NCI-H446 treated with DMSO at 0.1 percent for 48 hours (cell line): ENCODE results near the gene HSD17B7.
A peak's percentile ranks its signal among the peaks of the same experiment; 100 is the strongest.
"Not testable (repeated sequence)": the region's sequence is repeated elsewhere in the genome, so short reads cannot be mapped to it uniquely, and the experiment has no call there.

Experiments
- DNase-seq: peaks from one replicate; lab custom pipeline; 2025; lab: John Stamatoyannopoulos, UW

Gene HSD17B7

DNA sequence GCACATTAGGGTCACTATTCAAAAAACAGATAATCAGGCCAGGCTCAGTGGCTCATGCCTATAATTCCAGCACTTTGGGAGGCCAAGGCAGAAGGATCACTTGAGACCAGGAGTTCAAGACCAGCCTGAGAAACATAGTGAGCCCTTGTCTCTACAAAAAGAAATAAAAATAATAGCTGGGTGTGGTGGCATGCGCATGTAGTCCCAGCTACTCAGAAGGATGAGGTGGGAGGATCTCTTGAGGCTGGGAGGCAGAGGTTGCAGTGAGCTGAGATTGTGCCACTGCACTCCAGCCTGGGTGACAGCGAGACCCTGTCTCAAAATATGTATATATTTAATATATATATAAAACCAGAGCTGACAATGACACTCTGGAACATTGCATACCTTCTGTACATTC, 21.9 kb downstream of the HSD17B7 start:
- not testable (repeated sequence) for DNase-seq

DNA sequence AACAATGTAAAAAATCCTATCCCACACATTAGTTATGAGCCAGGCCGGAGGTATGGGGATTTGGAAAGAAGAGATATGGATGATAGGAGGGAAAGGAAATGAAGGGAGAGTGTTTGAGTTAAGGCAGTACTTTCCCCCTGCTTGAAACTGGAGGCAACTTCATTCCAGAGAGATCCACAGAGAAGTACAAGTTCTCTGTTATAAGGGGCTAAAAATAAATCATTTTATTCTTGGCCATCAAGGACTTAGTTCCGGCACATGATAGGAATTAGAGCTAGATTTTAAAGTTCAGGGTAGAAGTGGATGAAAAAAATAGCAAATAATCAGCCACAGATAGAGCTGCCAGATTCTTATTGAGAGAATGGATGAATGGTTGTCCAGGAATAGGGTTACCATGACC, 27.6 kb downstream of the HSD17B7 start:
- DNase-seq: not testable (repeated sequence)

DNA sequence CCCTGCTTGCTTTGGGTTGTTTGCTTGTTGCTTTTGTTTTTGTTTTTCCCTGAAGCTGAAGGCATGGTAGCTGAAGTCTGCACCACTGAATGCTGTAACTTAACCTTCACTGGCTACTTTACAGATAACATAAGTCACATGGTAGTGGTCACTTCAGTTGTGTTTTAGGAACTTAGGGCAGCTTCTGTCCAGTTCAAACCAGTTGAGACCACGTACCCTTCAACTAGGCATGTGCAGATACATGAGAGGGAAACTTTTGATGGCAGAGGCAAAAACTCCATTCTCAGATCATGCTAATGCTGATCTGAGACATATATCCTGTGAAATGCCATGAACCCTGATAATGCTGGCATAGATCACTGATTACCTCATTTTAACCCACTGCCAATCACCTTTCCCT, 28.2 kb downstream of the HSD17B7 start:
- not testable (repeated sequence) for DNase-seq

DNA sequence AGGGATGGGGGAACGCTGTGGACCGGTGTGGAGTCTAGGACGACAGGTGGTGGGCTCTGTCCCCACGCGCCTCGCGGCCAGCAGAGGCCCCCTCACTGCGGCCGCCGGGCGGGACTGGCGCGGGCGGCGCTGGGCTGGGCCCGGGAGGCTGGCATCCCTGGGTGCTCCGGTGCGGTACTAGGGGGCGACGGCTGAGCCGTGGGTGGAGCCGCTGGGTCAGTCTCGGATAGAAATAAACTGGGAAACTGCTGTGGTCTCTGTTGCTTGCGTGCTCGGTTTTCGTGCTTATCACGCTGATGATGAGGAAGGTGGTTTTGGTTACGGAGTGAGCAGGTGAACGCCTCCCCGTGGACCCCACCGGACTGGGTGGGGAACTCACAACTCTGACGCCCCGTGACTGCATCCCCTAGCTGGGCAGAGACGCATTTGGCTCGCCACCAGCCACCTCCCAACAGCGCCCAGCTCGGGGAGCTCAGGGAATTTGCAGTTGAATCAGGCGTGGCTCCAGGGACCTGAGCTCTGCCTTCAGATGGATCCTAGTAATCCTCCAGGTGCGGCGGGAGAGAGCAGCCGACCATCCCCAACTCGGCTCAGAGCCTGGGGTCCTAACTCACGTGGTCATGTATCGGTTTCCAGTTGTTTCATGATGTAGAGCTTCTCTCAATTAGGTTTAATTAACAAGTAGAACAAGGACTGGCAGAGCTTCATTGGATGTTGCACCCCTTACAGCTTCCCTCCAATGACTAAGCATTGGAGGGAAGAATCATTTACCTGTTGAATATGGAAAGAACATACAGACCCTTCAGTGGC, 32.1 kb downstream of the HSD17B7 start:
- DNase-seq: no peak

DNA sequence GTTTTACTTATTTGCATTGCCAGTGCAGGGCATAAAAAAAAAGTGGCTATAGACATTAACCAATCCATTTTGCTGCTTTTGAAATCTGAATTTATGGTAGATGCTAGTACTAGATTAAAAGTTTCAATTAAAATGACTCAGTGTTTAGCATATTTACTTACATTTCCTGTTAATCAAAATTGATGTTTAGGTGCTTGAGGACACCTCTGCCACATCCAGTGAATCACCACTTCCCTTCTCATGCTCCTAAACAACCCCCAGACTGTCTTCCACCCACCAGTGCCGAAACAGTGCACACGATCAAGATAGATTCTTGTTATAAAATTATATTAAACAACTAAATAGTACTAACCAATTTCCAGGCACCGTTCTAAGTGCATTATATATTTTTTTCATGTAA, 32.7 kb downstream of the HSD17B7 start:
- no peak for DNase-seq

DNA sequence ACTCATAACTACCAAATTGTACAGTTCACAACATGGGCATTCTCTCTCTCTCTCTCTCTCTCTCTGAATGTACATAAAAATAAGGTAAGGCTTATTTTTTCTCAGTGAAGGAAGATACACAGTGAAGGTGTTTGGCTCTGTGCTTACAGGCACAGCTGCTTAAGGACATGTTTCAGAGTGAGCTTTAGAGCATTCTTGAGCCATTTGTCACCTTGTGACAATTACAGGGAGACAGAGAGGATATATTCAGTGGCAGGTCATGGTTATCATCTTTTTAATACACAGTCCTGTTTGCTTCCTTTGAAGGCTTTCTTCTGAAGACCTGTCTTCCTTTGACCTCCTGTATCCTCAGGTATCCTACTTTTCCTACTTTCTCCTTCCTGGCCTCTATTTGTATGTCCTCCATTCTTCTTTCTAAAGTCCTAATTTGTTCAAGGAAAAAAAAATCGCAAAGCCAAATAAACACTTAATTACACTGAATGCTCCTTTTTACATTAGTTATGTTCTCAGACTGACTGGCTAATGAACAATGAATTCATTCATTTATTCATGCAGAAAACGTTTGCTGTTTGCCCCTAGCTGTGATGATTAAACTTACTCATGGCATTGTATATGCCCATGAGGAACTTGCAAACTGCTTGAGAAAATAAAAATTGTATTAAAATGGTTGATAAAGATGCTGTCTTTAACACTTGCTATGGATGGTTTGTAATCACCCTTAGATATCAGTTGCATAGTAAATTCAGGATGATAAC, 33.4 kb downstream of the HSD17B7 start:
- DNase-seq: no peak

DNA sequence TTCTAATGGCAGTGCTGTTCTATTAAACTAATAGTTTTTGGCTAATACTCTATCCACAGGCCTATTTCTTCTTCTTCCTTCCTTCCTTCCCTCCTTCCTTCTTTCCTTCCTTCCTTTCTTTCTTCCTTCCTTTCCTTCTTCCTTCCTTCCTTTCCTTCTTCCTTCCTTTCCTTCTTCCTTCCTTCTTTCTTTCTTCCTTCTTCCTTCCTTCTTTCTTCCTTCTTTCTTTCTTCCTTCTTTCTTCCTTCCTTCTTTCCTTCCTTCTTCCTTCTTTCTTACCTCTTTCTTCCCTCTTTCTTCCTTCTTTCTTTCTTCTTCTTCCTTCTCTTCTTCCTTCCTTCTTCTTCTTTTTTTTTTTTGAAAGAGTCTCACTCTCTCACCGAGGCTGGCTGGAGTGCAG, 38.8 kb downstream of the HSD17B7 start:
- no peak for DNase-seq

DNA sequence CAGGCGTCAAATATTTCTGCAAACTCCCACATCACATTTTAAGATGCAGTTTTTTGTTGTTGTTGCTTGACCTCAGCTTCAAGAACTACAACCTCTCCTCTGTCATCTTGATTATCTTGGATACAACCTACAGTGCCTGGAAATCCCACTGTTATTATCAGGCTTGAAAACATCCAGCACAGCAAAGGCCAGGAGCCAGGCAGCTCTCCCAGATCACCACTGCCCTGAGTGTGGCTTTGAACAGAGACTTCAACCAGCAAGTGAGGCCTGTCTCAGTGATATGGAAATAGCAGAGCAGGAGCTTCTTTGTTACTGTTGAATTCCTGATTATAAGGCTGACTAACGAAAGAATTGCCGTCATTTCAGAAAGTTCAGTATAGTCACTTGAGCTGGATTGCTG, 42.0 kb downstream of the HSD17B7 start:
- DNase-seq: no peak

DNA sequence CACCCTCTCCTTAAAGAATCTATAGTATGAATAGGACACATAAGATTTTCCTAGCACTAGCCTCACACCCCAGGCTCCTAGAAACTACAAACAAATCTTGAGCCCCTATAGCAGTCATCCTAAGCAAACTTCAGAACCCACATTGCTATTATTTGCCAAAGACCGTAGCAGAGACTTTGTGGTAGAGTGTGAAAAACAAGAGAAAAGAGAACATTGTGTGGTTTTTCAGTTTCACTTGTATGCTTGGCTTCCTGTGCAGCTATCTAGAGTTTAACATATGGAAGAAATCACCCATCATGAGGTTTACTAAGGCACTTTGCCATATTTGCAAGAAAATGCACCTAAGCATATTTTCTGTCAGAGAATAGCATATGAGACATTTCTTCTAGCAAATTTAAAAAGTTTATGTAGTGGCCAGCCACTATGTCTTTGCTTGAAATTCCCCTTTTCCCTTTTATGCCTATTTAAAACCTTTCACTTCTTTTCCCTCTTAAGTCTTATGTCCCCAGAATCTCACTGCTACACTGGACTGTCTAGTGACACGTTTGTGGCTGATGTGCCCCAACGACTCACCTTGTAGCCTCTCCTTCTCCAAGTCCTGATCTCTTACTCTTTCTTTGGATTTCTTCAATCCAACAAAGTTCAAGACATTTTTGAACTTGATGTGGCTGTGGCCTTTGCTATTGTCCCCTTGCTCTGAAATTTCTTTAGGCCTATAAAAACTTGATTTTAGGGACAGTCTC, 44.8 kb downstream of the HSD17B7 start:
- DNase-seq: no peak

DNA sequence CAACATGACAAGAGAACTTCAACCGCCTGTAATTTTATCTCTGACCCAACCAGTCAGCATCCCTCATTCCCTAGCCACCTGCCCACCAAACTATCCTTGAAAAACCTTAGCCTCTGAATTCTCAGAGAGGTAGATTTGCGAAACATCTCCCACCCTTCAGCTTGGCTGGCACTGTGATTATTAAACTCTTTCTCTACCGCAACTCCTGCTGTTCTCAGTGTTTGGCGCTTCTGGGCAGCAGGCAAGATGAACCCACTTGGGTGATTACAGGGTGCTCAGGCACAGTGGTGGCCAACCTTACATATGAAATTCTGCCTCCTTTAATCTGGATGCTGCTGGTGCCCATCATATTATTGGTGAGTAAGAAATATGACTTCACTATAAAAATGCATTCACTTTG, 48.4 kb downstream of the HSD17B7 start:
- no peak for DNase-seq

DNA sequence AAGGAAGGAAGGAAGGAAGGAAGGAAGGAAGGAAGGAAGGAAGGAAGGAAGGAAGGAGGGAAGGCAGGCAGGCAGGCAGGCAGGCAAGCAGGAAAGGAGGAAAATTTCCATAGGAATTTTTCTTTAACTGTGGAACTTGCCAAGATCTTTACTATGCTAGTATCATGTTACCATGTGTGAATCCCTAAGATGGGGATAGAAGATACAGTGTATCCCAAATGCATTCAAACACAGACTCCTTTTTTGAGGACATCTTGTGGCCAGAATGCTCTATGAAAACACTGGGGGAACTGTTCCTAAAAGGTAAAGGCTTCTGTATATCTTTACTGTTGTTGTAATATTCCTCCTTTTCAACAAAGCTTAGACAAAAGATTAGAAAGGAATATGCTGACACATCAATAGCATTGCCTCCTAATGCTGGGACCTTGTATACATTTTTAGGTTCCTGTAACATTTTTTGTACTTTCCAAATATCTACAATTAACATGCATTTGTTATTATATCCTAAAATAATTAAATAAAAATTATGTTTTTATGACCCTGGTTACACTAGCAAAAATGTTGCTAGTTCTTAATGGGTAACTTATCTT, 49.8 kb downstream of the HSD17B7 start:
- no peak for DNase-seq

DNA sequence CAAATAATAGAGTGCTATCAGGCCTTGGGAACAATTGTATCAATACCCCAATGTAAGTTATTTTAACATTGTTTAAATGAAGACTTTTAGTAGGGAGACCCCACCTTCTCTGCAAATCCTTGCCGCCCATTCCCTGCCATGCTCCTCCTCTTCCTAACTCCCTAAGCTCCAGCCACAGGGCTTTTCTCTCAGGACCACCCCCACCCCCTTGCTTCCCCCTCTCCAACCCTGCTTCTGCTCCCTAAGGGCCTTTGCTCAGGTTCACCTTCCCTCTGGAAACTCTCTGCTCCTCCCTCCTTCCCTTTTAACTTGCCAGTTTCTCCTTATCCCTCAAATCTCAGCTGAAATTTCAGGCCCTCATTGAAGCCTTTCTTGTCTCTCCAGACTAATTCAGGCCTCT, 53.7 kb downstream of the HSD17B7 start:
- DNase-seq: no peak

DNA sequence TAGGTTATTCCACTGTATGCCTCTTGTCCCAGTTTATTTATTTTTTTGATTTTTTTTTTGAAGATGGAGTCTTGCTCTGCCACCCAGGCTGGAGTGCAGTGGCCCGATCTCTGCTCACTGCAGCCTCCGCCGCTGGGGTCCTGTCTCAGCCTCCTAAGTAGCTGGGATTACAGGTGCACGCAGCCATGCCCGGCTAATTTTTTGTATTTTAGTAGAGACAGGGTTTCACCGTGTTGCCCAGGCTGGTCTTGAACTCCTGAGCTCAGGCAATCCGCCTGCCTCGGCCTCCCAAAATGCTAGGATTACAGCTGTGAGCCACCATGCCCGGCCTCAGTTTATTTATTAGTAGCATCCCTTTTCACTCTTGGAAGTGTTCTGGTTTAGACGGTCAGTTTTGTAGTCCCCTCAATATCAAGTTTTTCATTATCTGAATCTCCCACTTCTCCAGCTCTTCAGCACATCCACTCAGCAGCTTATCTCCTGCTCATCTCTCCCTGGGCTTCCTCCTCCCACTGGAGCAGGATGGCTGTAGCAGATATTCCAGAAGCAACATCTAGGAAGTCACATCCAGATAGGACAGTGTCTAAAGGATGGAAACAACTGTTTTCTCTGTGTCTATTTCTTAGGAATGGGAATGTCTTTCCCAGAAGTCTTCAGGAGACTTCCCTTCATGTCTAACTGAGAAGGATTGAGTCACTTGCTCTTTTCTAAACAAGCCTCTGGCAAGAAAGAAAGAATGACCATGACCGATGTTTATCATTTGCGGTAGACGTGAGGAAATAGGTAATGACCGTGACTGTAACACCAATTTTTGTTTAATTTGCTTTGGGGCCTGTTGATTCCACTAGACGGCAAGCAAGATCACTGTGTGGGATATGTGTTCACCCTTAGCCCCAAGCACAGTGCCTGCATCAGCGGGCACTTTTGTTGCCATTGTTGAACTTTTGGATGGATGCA, 56.0 kb downstream of the HSD17B7 start:
- DNase-seq: no peak

DNA sequence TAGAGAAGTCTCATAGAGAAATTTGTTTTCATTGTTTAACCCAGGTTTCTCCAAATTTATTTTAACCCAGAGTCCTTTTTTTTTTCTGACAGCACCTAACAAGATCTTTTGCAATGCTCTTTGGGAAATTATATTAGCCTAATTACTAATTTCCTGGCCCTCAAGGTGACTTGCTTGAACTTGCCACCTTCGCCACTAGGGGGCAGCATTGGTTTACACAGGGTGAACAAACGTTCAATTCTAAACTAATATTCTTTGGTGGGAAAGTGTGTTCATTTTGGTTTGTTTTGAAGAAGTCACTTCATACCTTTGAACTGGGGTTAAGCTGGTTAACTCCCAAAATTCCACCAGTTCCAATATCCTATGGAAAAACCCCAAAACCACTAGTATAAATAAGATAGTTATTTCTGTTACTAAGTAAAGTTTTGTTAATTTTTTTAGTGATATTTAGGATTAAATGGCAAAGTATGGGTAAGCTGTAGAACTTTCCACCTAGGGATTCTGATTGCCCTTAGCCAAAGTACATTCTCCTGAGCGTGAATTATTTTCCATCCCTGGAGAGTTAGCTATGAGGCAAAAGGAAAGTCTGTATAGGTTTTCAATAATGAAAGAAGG, 57.4 kb downstream of the HSD17B7 start:
- peak; percentile 45 for DNase-seq

DNA sequence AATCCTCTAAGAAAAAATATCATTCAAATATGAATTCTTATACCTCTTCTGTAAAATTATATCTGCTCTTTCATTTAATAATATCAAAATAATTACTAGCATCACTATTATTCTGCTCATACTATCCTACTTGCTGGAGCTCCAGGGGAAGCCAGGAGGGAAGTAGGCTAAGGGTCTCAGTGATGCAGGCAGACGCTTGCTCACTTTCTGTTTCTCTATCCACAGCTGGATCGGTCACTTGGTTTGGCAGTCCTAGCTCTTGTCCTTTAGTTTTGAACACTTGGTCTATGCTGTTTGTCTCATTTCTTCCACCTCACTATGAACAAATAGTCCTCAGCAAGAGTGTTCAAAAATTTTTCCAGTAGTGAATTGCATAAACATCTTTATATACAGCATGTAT, 59.2 kb downstream of the HSD17B7 start:
- DNase-seq: no peak

DNA sequence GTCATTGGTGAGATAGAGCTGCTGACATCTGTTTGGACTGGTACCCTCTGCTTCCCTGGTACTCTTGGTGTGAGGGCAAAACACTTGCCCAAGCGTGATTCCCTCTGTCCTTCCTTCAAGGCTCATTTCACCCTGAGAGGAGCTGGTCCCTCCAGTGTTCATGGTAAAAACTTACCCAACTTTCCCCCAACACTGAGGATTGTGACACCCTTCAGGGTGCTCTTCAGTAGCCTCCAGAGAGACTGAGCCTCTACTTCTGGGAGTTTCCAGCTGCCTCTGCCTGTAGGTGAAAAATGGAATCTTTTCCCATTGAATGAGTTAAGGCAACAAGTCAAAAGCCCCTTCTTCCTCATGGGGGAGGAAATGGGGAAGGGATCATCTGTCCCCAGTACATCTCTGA, 60.8 kb downstream of the HSD17B7 start:
- no peak for DNase-seq

DNA sequence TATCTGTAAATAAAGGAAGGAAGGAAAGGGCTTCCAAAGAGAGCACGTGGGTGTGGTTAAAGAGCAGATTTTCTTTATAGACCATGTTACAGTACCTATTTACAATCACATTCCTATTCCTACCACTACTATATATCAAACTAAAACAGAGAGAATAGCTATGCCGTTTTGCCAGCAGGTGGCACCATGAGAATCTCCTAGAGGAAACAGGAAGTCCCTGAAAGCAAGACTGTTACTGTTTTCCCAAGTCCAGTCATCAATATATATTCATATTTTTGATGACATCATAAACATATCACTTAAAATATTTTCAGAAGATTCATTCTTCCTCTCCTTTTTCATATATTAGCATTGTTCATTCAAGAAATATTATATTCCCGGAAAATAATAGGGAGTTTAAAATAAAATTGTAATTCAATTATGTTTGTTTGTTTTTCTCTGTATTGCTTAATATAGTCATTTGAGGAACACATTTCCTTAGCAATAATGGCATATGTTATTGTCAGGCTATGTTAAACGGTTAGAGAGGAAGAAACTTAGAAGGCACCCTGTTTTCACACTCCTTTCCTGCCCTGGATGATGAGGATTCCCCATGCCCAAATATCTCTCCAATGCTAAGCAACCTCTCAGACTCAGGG, 63.9 kb downstream of the HSD17B7 start:
- peak; percentile 66 for DNase-seq

DNA sequence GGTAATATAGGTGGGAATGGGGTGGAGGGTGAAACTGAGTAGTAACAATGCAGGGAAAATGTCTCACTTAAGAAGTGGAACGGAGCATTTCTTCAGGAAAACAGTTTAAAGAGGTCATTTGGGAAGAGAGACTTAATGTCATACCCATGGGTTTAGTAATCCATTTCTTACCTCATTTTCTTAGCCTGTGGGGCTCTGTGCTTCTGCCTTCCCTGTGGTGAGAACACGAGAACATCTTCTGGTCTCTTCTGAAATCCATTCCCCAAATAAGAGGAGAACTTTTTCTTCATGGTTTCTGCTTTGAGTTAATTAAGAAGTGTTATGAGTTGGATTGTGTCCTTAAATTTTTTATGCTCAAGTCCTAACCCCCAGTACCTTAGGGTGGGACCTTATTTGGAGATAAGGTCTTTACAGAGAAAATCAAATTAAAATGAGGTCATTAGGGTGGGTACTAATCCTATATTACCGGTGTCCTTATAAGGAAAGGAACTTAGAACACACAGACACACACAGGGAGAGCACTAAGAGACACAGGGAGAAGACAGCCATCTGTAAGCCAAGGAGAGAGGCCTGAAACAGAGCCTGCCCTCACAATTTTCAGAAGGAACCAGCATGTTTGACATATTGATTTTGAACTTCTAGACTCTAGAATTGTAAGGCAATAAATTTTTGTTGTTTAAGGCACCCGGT, 65.1 kb downstream of the HSD17B7 start:
- DNase-seq: no peak

DNA sequence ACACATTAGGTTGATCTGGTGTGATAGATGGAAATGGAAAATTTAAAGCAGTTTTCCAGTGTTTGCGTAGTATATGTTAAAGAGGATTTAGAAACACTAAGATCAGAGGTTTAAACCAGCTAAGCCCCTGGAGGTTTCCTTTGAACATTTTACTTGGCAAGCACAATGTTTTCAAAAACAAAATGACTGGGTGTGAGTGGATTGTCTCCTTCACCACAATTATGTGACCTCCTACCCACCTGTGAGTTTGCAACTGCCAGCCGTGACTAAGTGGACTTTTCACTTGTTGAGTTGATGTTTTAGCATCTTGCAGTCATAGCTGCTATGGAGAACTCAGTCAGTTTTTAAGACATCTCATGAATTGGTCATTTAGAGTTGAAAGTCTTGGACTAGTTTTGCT, 65.8 kb downstream of the HSD17B7 start:
- no peak for DNase-seq

DNA sequence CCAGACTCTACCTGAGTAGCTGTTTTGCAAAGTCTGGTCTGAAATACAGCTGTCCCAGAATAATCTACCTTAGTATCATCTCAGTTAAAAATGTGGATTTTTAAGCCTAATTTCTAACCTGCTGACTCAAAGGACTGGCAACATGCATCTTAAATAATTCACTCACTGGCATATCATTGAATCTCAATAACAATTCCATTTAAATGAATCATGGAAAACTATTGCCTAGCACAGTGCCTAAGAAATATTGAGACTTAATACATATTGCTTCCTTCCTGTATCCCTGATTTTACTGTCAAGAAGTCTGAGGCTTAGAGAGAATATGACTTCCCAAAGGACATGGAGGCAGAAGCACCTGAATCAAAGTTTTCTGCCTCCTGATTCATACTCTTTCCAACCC, 67.3 kb downstream of the HSD17B7 start:
- DNase-seq: no peak
